HG03521 (cell line): ENCODE data around the gene NFIB.
A peak's percentile ranks its signal among the peaks of the same experiment; 100 is the strongest.

Source experiments
- ATAC-seq: cut with Tn5 transposase; IDR thresholded peaks from one replicate; pipeline ENCODE4 v1.9.1; 2021; ENCODE audit warnings: mild to moderate bottlenecking, moderate library complexity; ENCODE audit not compliant: unreplicated experiment

The NFIB gene

DNA sequence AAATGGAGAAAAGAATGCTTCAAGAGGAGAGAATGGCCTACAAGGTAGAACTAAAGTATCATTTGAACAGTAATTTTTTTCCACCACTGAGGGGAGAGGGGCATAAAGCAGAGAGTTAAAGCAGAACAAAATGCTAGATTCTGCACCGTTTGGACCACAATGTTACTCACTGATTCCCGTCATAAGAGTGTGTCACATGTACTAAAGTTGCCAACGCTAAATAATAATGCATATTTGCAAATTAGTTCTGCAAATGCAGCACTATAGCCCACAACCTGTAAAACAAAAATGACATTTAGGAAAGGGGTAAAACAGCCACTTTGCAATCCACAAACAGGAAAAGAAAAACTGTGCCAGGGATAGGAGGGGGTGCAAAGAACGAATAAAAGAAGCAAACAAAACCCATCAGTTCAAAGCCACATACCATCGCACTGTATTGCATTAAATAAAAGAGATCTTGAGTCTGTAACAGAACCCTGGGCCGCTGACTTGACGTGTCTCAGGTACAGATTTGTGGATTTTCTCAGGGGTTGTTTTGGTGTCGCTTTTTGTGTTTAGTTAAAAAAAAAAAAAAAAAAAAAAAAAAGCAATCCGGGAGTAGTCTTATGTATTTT lies 7.7 kb upstream of the NFIB start:
- no peak for ATAC-seq

DNA sequence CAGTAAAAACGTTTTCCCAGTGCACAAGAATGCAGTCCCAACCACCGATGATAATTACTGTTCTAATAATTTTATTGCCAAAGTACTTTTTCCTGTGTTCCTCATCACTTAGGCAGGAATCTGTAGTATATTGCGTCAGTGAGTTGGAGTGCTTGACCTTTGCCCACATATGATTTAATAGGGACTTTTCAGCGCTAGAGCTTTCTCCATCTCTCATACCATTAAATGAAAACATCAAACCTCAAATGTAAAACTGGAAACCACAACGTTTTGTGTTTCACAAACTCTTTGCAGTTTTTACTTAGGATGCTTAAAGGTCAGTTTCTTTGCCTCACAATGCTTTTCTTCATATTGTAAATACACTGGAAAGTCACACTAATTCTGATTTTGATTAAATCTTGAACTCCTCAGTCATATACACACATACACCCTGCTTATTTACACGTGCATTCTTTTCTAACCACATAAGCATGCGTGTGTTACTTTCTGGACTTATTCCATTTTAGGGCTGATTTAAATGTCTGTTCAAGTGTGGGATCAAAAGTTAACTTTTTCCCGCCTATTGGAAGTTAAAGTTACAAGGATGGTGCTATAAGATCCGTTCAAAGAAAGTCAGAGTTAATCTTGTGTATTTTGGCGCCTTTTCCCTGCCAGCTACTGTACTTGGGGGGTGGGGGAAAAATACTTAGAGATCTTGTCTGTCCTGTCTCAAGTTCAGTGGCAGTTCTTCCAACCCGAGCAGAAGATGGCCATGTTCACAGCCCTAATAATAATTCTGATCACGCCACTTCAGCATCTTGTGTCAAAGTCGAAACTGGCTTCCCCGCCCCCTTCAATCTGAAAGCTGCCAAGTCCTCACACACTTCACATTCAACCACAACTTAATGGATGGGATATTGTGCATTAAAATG lies 6.6 kb upstream of the NFIB start:
- ATAC-seq = no peak

GRCh38 chr9:14318934-14319580 lies 5.1 kb upstream of the NFIB start:
- no peak for ATAC-seq

DNA sequence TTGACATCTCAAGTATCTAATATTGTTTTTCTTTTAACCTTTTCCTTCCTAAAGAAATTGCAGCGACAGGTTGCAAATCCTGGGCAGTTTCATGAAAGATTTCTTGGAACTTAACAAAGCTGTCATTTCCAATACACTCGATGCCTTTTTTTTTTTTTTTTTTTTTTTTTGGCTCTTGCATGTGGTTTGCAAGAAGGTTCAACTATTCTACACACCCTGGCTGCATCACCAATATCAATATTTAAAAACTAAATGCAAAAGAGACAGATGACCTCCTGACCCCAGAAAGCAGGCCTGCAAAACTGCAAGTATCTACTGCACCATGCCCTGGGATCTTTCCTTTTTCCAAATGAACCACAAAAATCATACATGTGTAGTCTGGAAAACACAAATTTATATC lies 4.4 kb upstream of the NFIB start:
- ATAC-seq = no peak

GRCh38 chr9:14317667-14318320 lies 3.9 kb upstream of the NFIB start:
- ATAC-seq = no peak

DNA sequence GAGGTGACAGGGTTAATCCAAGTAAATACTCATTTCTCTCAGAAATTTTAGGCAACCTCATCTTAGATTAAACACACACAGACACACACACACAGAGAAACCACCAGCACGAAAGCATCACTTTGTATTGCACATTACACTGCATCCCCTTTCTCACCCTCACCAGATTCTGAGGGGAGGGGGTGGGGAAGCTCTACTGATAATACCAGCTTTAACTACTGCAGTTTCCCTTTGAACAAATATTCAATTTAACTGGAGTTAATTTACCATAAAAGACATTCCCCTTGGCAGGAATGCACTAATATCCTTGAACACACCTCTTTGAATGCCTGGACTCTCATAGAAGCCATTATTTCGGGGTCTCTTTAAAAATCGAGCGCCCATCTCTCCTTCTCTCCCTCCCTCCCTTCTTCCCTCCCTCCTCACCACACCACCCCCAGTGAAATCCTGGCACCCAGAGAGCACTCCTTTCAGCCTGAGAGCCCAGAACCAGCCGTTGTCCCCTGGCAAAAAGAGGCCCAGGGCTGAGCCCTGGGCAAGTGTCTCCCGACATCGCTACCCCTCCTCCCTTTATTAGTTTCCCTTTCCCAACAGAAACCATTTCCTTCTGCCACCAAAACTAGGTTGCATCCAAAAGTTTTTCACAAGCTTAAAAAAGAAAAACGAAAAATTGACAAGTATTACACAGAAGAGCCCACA lies 2.8 kb upstream of the NFIB start:
- no peak for ATAC-seq

DNA sequence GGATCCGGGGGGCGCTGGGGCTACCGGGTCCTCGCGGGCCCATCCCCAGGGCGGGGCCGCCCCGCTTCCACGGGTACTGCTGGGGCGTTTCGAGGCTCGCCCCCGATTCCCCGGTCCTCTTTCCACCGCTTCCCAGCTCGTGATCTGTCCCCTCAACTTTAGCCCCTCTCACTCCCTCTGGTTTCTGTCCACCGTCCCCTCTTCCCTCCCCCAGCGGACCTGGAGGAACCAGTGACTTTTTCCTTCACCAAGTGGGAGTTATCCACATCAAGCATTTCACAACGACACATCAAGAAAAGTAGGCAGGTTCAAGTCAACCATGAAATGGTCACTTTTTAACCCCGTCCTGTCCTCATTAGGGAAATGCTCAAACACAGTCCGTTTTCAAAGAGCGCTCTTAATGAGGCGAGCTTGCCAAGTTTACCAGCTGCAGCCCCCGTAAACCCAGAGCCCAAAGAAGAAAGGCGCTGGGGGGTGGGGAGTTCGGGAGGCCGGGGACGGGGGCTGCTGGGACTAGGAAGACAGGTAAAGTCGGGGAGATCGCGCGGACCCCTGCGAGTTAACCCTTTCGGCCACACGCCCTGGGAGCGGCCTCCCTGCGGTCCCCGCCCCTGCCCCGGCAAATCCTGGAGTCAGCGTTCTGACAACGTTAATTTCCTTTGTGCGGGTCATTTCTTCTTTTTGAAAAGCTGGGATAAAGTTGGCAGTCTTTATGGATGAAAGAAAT lies 2.1 kb upstream of the NFIB start:
- ATAC-seq = no peak

DNA sequence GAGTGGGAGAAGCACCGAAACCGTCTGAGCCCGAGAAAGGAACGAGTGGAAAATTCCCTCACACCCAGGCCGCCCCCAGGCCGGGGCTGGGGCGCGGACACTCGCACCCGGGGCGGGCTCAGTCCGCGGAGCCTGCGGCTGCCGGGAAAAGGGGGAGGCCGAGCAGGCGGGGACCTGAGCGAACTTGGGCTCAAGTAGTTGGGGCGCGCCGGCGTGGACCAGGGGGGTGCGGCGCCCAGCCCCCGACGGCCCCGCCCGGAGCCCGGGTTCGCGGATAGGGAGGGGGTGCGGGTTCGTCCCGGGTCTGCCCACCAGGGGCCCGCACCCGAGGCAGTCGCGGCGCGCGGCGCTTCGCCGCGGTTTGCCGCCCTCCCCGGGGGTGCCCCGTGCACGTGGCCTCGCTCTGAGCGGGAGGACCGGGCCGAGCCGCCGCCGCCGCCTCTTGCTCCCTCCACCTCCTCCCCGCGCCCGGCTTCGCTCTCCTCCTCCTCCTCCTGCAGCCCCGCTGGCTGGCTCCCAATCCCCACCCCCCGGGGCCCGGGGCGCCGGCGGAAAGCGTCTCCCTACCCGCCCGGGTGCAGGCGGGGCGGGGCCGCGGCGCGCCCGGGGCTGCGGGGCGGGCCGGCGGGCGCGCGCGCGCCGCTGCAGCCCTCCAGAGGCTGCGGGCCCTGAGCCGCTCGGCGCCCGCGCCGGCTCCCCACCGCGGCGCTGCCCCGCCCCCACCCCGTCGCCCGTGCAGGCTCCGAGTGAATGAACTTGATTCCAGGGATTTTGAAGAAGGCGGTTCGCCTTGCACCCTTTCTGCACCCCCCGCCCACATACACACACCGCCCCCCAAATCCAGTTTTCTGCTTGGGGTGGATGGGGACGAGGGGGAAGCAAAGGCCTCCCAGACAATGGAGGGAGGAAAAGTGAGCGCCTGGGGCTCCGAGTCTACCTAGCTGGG lies 1.3 kb upstream of the NFIB start:
- peak; percentile 33 for ATAC-seq

GRCh38 chr9:14314424-14314928 lies 535 bp upstream of the NFIB start:
- ATAC-seq = no peak

DNA sequence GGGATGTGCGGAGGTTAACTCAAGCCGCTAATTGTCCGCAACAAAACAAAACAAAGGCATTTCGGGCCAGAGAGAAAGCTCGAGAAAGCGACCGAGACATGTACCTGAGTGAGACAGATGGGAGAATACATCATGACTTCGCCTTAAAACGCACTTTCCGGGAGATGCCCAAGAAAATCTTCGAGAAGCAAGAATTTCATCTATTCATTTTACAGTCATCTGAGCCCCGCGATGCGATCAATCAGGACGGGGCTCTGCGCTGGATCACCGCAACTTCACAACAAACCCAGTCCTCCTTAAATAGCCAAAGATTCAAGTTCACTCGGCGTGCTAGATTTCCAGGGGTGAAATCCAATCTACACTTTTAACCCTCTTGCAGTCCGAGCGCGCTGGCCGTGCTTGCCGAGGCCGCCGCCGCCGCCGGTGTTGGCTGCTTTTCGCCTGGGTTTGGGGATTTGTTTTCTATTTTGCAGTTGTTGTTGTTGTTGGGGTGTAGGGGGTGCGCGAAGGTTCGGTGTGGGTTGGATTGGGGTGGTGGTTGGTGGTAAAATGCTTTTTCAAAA lies 482 bp downstream of the NFIB start:
- ATAC-seq = no peak

- no peak for ATAC-seq
Observed at GRCh38 chr9:14312719-14313377, 1.1 kb downstream of the NFIB start.

DNA sequence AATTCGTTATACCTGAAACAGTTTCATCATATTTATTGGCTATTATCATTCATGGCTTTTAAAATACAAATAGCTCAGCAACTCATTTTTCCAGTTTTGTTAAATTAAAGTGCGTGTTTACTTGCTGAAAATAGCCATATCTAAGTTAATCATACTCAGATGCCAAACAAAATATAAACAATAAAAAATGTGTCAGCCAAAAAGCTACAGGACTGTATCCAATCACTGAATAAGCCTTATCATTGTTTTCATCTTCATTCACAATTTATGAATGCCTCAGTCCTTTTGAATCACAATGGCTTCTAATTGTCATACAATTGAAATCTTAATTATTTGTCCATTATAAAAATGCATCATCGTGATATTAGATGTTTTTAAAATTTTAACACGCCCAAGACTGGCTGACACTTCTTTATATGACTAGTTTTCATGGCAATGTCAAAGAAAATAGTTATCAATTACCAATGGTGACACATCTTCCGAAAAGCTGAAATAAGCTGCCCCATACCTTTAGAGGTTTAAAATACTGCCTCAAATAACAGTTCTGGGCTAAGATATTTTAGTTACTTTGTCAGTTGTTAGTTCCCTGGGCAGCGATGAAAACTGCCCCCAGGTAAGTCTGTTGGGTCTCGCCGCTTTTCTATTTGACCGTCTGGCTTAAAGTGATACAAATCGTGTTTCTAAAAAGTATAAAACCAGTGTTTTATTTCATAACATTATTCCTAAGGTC lies 1.8 kb downstream of the NFIB start:
- no peak for ATAC-seq

GRCh38 chr9:14311171-14311949 lies 2.6 kb downstream of the NFIB start:
- no peak for ATAC-seq

GRCh38 chr9:14310311-14310710 lies 3.6 kb downstream of the NFIB start:
- no peak for ATAC-seq

DNA sequence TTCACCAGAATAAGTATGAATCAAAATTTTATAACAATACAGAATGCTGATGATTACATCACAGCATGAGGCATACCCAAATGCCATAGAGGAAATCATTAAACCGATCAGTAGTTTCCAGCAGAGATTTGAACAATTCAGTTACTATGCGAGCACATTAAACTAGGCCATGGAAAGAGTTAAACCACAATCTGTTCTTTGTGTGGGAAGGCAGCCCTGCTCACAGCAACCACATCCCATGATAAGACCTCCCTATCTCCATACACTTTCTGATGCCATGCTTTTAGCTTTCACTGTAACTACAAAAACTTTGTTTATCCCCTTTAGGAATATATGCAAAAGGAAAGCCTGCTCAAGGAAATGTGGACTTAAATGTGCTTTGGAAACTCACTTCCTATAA lies 4.5 kb downstream of the NFIB start:
- no peak for ATAC-seq

DNA sequence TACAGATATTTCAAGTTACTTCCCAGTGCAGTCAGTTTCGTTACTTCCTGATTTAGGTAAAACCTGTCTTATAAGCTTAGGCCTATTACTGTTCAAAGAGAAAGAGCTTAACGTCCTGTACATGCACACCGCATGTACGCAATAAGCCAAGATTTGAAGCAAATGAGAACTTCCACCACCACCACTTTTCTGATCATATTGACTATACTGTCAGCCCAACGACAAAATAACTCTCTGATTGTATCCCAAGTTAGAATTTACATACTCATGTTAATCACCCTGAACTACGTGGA lies 5.1 kb downstream of the NFIB start:
- ATAC-seq = no peak
